GM19328 (cell line): ENCODE data around the gene SAT2.
"Not testable (repeated sequence)": the region's sequence is repeated elsewhere in the genome, so short reads cannot be mapped to it uniquely, and the experiment has no call there.

Experiments
- ATAC-seq: cut with Tn5 transposase; IDR thresholded peaks from one replicate; pipeline ENCODE4 v1.9.1; 2021; ENCODE audit warnings: mild to moderate bottlenecking, moderate library complexity; ENCODE audit not compliant: unreplicated experiment

SAT2 gene

GRCh38 chr17:7634384-7634783, 6.8 kb upstream of the SAT2 start:
- ATAC-seq: no peak

GRCh38 chr17:7633093-7633492, 5.5 kb upstream of the SAT2 start:
- no peak for ATAC-seq

DNA sequence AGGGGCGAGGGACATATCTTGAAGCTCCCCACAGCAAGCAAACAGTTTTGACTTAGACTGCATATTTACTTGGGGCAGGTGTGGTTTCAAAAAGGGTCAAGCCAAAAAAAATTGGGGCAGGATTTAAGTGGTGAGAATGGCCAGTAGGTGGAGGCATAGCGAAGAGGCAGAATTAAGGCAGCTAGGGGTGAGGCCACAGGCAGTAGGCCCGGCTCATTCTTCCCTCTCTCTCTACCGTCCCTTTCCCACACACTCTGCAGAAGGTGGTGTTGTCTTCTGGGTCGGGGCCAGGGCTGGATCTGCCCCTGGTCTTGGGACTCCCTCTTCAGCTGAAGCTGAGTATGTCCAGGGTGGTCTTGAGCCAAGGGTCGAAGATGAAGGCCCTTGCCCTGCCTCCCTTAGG, 4.9 kb upstream of the SAT2 start:
- no peak for ATAC-seq

GRCh38 chr17:7631398-7632380, 4.1 kb upstream of the SAT2 start:
- ATAC-seq: no peak

GRCh38 chr17:7629939-7630571, 2.4 kb upstream of the SAT2 start, which contains the start of gene SHBG:
SHBG (plus strand) TSS chr17:7630135; CDS start chr17:7630173, 38 bp downstream.
- no peak for ATAC-seq

DNA sequence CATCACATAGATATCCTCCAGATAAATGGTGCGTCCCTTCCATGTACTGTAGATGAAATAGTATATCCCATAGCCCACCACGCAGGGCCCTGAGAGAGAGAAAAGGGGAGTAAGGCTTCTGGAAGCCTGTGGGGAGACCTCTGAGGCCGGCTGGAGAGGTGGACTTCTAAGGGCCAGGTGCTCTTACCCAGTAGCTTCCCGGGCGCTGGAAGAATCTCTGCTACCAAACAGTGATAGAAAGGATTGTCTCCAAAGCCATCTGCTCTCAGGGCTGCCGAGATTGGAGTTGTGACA, 718 bp downstream of the SAT2 start:
- ATAC-seq: no peak

DNA sequence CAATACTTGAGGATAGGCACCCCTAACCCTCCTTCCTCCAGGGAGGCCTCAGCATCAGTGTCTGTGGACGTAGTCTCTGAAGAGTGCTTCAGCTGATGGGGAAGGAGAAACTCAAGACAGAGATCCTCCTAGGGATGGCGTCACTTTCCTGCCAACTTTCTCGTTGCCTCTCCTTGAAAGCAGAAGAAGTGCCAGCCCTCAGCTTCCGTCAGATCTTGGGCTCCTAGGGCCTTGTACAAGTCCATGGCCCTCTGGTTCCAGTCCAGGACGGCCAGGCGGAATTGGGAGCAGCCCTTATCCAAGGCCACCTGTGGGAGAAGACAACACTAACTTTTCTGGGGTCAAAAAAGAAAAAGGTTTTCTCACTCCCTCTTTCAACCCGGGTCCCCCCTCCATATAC, 1.3 kb downstream of the SAT2 start:
- no peak for ATAC-seq

- ATAC-seq: not testable (repeated sequence)
Observed at GRCh38 chr17:7625749-7626148, 1.9 kb downstream of the SAT2 start.

- ATAC-seq: no peak
Observed at GRCh38 chr17:7623661-7624060, 4.0 kb downstream of the SAT2 start.

DNA sequence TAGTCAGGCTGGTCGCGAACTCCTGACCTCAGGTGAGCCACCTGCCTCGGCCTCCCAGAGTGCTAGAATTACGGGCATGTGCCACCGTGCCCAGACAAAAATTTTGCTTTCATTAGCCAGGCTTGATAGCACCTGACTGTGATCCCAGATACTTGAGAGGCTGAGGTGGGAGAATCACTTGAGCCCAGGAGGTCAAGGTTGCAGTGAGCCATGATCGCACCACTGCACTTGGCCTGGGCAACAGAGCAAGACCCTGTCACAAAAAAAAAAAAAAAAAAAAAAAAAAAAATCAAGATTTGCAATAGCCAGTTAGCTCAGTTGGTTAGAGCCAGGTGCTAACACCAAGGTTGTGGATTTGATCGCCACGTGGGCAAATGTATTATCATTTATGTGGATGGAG, 6.8 kb downstream of the SAT2 start:
- no peak for ATAC-seq

DNA sequence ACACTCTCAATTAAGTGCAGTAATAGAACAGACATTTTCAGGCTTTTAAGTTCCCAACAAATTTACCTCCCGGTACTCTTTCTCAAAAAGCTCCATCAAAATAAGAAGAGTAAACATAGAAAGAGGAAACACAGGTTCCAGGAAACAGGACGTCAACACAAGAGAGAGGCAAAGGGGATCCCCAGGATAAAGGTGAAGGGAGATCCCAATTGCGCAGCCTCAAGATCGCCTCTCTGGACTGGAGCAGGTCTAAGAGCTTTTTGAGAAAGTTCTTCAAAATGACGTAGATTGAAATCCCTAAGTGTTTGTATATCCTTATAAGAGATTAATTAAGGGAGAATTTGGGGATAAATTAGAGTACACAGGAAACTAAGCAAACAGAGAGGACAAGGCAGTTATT, 9.0 kb downstream of the SAT2 start:
- no peak for ATAC-seq

DNA sequence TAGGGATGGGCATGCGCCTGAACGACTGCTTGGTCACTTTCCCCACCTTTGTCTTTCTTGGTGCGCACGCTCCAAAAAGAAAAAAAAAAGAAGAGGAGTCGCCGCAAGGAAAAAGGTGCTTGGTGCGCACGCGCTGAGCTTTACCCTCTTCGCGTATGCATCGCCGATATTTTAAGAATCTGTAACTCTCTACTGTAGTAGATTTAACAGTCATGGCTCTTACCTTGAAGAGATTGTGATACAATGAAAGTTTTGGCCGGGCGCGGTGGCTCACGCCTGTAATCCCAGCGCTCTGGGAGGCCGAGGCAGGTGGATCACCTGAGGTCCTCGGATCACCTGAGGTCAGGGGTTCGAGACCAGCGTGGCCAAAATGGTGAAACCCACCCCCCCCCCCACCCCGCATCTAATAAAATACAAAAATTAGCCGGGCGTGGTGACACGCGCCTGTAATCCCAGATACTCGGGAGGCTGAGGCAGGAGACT, 12.3 kb downstream of the SAT2 start:
- ATAC-seq: no peak

GRCh38 chr17:7614425-7615264, 13.0 kb downstream of the SAT2 start, which contains the start of gene FXR2:
FXR2 (minus strand) TSS chr17:7614897; CDS start chr17:7614532, 365 bp downstream.
- ATAC-seq: peak; percentile 87

DNA sequence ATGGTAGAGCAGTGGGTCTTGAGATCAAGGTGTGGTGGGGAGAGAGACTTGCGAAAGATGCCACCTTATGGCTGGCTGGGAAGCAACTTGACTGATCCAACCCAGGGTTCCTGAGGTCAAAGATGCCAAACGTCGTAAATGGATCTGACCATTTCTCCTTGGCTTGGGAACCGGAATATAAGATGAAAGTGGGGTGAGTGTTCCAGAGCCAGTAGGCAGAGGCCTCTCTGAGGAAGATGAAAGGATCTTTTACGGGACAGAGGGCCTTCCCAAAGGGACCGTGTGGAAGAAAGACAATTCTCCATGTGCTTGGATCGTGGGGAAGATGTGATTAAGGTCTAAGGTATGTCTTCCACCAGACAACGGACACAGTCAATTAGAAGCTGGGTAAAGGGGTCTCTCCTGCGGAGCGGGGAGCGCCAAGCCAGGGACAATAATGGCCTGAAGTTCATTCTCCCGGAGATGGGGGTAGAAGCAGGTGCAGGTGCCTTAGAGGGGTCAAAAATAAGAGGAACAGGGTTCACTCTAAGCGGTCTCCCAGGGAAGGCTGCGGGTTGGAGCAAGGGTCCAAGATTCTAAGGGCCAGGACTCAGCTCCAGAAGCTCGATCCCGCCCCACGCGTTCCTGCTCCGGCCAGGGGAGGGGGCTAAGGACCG, 13.7 kb downstream of the SAT2 start:
- ATAC-seq: no peak

DNA sequence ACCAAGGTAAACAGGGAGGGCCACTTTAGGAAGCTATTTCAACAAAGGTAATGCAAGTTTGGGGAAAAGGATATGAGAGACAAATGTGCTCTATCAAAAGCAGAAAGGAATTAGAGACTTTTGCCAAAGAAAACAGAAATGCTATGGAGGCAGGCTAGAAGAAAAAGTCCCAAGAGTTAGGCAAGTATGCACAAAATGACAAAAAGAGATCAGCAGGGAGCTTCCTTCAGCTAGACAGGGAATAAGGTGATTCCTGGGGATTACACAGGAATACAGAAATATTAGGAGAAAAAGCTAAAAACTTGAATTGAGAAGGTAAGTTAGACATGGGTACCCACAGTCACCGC, 15.4 kb downstream of the SAT2 start:
- ATAC-seq: no peak

DNA sequence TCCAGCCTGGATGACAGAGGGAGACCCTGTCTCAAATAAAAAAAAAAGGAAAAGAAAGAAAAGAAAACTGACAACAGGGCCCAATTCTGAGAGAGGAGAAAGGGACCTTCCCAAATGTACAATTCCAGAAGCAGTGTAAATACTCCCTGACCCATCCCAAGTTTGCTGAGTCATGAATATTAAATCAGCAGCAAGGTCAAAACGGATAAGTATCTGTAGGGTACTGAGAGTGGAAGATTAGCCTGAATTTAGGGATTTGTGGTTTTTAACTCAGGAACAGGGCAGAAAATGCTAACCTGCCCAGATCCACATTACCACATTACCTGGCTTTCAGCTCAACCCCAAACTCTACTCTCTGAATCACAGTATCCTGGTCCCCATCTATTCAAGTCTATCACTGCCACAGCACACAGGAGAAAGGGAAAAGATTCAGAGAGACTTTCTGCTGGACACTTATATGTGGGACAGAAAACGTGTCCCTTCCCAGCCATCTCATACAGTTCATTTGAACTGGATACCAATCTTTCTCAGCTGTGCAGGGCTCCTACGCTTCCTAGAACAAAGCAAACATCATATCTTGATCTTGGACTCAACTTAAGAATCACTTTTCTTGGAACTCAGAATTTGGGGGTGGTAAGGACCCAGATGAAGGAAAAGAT, 15.9 kb downstream of the SAT2 start:
- ATAC-seq: no peak

DNA sequence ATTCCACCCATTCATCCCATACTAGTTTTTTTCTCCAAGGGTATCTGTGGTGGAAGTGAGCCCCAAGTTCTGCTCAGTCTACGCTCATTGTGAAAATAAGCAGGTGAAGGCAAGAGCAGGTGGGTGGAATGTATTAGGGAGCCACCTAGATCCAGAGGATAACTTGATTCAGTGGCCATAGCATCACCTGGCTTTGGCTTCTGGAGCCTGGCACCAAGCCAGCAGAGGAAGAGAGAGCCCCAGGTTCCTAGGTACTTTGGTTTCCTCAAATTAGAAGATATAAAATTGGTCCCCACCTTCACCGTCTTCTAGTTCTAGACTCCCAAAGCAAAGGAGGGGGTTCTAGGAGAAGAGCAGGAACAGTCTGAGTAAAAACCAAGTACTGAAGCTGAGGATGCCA, 17.0 kb downstream of the SAT2 start:
- ATAC-seq: no peak

DNA sequence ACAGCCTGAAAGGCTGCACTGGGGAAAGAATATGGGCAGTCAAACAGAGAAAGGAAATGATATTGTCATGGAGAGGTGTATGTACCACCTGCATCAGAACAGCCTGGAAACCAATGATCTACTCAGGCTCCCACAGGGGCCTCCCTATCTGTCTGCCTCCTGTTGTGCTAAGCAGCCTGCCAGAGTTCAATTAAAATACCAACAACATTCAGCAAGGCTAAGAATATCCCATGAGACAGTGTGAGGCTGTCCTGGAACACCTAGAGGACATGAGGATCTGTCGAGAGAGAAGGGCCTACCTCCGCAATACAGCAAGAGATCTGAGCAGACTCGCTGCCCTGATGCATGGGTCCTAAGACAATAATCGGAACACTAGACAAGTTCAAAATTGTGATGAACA, 21.3 kb downstream of the SAT2 start:
- no peak for ATAC-seq

- ATAC-seq: not testable (repeated sequence)
Observed at GRCh38 chr17:7597561-7597960, 30.1 kb downstream of the SAT2 start.

DNA sequence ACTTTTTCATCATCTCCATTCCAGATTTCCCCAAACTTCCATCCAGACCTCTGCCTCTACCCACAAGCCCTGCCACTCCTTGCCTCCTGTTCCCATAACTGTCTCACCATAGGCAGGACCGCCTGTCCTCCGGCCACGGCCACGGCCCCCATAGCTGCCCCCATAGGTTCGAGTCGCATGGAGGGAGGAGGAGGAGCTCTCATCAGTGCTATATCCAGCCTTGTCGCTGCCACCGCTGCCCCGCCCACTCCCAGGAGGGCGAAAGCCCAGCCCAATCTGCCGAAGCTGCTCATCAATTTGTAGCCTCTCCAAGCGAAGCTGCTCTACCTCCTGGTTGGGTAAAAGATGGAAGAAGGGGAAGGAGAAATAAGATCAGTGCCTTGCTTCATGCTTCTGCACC, 34.3 kb downstream of the SAT2 start:
- no peak for ATAC-seq
